Esophagus muscularis mucosa (tissue), 4 donors: ENCODE data around the gene DOCK3. TPM values are rescaled to one million over a fixed set of nuclear protein-coding genes. Genes with fewer than 3 reads are reported as not detected.
"Not testable (repeated sequence)": the region's sequence is repeated elsewhere in the genome, so short reads cannot be mapped to it uniquely, and the experiment has no call there.

Experiments
- DNase-seq: peaks from one replicate; pipeline ENCODE4 v3.0.0-alpha.2; 2017; ENCODE audit errors: extremely low spot score
- H3K27ac ChIP-seq, 4 donors: fragments of 200-600 bp; sonication (generic); replicated peaks in 1 of 4; 1 replicate in 3 of 4; 2 replicates in 1 of 4; pipeline ENCODE4 v1.5.1; 2016 to 2019; ENCODE audit warnings: mild to moderate bottlenecking in 1 of 4
- H3K27me3 ChIP-seq, 4 donors: fragments of 200-600 bp; sonication (generic); one replicate each; pipeline versions ENCODE4 v1.5.1 to v1.6.0; 2016 to 2019
- H3K36me3 ChIP-seq, 4 donors: fragments of 200-600 bp; sonication (generic); one replicate each; pipeline ENCODE4 v1.5.1; 2016 to 2019
- H3K4me1 ChIP-seq, 4 donors: fragments of 200-600 bp; sonication (generic); one replicate each; pipeline ENCODE4 v1.5.1; 2016 to 2019
- H3K4me3 ChIP-seq, 4 donors: fragments of 200-600 bp; sonication (generic); 1 replicate in 2 of 4; 2 replicates in 2 of 4; pipeline ENCODE4 v1.5.1; 2016 to 2019; ENCODE audit warnings: mild to moderate bottlenecking in 4 of 4, moderate library complexity in 1 of 4
- H3K9me3 ChIP-seq, 4 donors: fragments of 200-600 bp; sonication (generic); 1 replicate in 3 of 4; 2 replicates in 1 of 4; pipeline ENCODE4 v1.5.1; 2016 to 2019
- EP300 ChIP-seq: sonication (generic); formaldehyde crosslinking; IDR thresholded peaks from one replicate; pipeline ENCODE4 v1.6.1; 2017; ENCODE audit warnings: antibody characterized with exemption
- POLR2A ChIP-seq: fragments of 450-650 bp; IDR thresholded peaks from one replicate; pipeline ENCODE4 v1.6.1; 2017; ENCODE audit warnings: antibody characterized with exemption, moderate library complexity, mild to moderate bottlenecking, low read depth
- POLR2AphosphoS5 ChIP-seq, 2 donors: sonication (generic); formaldehyde crosslinking; IDR thresholded peaks; one replicate each; pipeline ENCODE4 v1.6.1; 2017; ENCODE audit warnings: antibody characterized with exemption in 2 of 2
- WGBS: methylation state at CpG from one replicate; pipeline ENCODE4 v1.1.5; 2018; 5-methylcytosine and 5-hydroxymethylcytosine counted together
- intact Hi-C: fragments of 100-400 bp; cut with DNase I; formaldehyde crosslinking; loops from one replicate; pipeline ENCODE4 v1.15.1; 2023
- total RNA-seq, 4 donors: library from RNA; depleted of rRNA; stranded (reverse); fragments of >200 nt; gene quantifications; one replicate each; pipeline versions ENCODE4 v1.1.0 to v1.2.1, GENCODE V29; 2016
- TF ChIP-seq, protein P1 (sequence below), 3 experiments: fragments of 200-600 bp in 2 of 3; fragments of 450-650 bp in 1 of 3; sonication (generic) in 2 of 3; IDR thresholded peaks; one replicate each; pipeline ENCODE4 v1.5.1; 2017 to 2019; ENCODE audit warnings: antibody characterized with exemption in 3 of 3, mild to moderate bottlenecking in 2 of 3, moderate library complexity in 1 of 3

The DOCK3 gene
- total RNA-seq, 4 donors from 2014 or later = 5.4 to 10.6 (median 7.2) TPM

DNA sequence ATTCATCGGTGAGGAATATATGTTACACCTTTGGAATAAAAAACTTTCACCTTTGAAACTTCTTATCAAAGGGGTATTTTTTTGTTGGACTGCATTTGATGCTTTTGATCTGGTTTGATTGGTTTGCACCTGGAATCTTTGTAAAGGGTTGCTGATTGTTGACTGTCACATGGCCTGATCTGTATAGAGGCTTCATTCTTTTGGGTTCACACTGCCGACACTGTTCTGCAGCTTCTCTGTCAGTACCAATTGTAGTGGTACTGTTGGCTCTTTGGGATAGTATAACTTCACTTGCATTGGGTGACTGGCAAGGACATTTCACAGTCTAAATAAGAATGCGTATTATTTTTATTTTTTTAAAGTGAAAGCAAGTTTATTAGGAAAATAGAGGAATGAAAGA, 155.7 kb downstream of the DOCK3 start:
- Histone ChIP-seq H3K4me3 (no peak overlapping the region), H3K27me3 (no peaks in the 10 kb centered on the region), H3K27ac (no peak overlapping the region), H3K4me1 (no peaks in the 10 kb centered on the region), H3K9me3 (no peaks in the 10 kb centered on the region), H3K36me3 (no peaks in the 10 kb centered on the region)
- 92% methylated on average over 3 of the region's 3 CpGs for WGBS
- intact Hi-C loops = no loop called here
- TF ChIP-seq EP300 (no peak), POLR2A (no peak), POLR2AphosphoS5 (IDR thresholded peaks at IDR 0.05) (no peak)
- TF ChIP-seq, protein P1, sequence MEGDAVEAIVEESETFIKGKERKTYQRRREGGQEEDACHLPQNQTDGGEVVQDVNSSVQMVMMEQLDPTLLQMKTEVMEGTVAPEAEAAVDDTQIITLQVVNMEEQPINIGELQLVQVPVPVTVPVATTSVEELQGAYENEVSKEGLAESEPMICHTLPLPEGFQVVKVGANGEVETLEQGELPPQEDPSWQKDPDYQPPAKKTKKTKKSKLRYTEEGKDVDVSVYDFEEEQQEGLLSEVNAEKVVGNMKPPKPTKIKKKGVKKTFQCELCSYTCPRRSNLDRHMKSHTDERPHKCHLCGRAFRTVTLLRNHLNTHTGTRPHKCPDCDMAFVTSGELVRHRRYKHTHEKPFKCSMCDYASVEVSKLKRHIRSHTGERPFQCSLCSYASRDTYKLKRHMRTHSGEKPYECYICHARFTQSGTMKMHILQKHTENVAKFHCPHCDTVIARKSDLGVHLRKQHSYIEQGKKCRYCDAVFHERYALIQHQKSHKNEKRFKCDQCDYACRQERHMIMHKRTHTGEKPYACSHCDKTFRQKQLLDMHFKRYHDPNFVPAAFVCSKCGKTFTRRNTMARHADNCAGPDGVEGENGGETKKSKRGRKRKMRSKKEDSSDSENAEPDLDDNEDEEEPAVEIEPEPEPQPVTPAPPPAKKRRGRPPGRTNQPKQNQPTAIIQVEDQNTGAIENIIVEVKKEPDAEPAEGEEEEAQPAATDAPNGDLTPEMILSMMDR (IDR thresholded peaks at IDR 0.05) = no peak
- DNase-seq = no peak

DNA sequence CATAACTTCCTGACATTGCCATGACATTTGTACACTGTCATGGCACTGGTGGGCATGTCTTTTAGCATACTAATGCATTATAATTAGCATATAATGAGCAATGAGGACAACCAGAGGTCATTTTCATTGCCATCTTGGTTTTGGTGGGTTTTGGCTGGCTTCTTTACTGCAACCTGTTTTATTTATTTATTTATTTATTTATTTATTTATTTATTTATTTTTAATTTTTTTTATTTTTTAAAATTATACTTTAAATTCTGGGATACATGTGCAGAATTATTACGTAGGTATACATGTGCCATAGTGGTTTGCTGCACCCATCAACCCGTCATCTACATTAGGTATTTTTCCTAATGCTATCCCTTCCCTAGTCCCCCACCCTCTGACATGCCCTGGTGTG, 156.3 kb downstream of the DOCK3 start:
- H3K4me3 ChIP-seq, H3K9me3 ChIP-seq, H3K27ac ChIP-seq, intact Hi-C loops, H3K36me3 ChIP-seq, DNase-seq, H3K4me1 ChIP-seq, H3K27me3 ChIP-seq: not testable (repeated sequence)
- 94% methylated on average over 2 of the region's 2 CpGs for WGBS

DNA sequence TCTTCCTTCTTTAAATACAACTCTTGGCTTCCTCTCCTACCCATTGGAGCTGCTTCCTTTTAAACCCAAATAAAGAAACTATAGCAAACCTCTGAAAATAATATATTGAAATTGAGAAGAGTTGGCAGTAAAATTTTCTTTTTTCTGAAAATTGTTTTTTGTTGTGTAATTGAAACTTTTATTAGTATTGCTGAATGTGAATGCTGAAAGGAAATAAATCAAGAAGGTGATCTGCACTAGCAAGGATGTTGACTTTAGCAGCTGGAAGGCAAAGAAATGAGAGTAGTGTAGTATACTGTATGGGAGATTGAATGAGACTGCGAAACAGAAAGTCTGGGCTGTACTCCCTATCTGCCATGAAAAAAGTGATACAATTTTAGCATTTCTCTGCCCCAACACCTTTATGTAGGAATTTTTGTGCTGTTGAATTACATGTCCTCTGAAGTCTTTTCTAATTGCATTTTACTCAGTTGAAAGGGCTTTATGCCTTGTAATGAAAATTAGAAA, 166.3 kb downstream of the DOCK3 start:
- Histone ChIP-seq H3K4me3 (no peak overlapping the region), H3K27me3 (no peaks in the 10 kb centered on the region), H3K4me1 (no peaks in the 10 kb centered on the region), H3K36me3 (no peaks in the 10 kb centered on the region), H3K27ac (no peak overlapping the region), H3K9me3 (no peaks in the 10 kb centered on the region)
- 48% methylated on average over 1 of the region's 1 CpG for WGBS
- no peak for DNase-seq
- intact Hi-C loops = no loop called here
- TF ChIP-seq POLR2A = no peak
- no peak for TF ChIP-seq EP300
- TF ChIP-seq, protein P1 (IDR thresholded peaks at IDR 0.05) = no peak
- TF ChIP-seq POLR2AphosphoS5 (IDR thresholded peaks at IDR 0.05) = no peak

DNA sequence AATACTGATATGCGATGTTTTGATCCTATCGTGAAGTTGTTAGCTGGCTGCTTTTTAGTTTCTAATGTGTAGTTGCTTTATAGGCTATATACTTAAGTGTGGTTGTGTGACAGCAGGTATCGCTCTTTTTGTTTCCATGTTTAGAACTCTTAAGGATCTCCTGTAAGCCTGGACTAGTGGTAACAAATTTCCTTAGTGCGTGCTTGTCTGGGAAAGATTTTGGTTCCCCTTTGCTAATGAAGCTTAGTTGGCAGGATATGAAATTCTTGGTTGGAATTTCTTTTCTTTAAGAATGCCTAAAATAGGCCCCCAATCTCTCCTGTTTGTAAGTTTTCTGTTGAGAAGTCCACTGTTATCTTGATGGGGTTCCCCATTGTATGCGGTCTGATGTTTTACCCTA, 173.6 kb downstream of the DOCK3 start:
- 92% methylated on average over 5 of the region's 5 CpGs for WGBS

DNA sequence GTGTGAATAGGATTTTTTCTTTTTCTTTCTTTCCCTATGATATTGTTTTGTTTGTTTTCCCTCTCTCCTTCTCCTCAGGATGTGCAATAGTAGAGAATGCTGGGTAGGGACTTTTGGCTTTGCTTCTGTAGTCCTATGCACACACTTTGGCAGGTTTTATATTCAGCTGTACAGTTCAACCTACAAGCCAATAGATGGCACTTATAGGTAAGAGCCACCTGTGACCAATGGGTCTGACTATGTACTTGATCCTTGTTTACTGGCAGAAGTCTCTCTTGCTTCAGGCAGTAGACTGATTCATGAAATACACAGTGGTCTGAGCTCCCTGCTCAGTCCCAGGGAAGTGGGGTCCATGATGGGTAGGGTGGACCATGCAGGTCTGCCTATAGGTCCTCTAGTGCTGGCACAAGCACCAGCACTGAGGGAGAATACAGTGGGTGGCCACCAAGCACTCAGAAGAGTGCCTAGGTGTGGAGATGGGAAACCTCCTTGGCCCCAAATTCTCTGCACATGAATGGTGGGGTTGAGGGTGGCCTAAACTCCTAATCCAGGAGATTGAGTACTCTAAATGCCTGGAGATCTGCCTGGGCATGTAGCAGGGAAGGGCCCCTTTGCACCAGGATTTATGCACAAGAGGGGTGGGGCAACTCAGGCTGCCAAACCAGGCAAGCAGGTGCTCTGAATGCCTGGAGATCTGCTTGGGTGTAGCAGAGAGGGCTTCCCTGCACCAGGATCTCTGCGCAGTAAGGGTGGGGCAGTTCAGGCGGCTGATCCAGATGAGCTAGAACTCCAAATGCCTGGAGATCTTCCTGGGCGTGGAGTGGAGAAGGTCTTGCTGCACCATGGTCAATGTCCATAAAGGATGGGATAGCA, 176.1 kb downstream of the DOCK3 start:
- Histone ChIP-seq H3K4me3 (no peak overlapping the region), H3K9me3 (peaks cover 0 to 11% (median 2%) of the 10 kb centered on the region in 4 donors), H3K36me3 (no peaks in the 10 kb centered on the region), H3K27ac (no peak overlapping the region), H3K4me1 (no peaks in the 10 kb centered on the region), H3K27me3 (no peaks in the 10 kb centered on the region)
- intact Hi-C loops = no loop called here
- no peak for DNase-seq
- WGBS = 80% methylated on average over 1 of the region's 3 CpGs
- TF ChIP-seq EP300 (no peak), POLR2AphosphoS5 (IDR thresholded peaks at IDR 0.05) (no peak), POLR2A (no peak)
- TF ChIP-seq, protein P1 (IDR thresholded peaks at IDR 0.05) = no peak

More for the DNA sequence above, 173.6 kb downstream of the DOCK3 start:
- no peaks in the 10 kb centered on the region for H3K4me1 ChIP-seq
- H3K27ac ChIP-seq = no peak overlapping the region
- no peak for TF ChIP-seq POLR2A
- TF ChIP-seq, protein P1 (IDR thresholded peaks at IDR 0.05) = no peak
- TF ChIP-seq POLR2AphosphoS5 (IDR thresholded peaks at IDR 0.05) = no peak
- no peak for TF ChIP-seq EP300
- no peaks in the 10 kb centered on the region for H3K36me3 ChIP-seq
- no peak overlapping the region for H3K4me3 ChIP-seq
- intact Hi-C loops = no loop called here
- DNase-seq = no peak
- H3K27me3 ChIP-seq = no peaks in the 10 kb centered on the region
- peaks cover 0 to 11% (median 2%) of the 10 kb centered on the region in 4 donors for H3K9me3 ChIP-seq
